ENCODE data around the gene MAP3K1.

The MAP3K1 gene

DNA sequence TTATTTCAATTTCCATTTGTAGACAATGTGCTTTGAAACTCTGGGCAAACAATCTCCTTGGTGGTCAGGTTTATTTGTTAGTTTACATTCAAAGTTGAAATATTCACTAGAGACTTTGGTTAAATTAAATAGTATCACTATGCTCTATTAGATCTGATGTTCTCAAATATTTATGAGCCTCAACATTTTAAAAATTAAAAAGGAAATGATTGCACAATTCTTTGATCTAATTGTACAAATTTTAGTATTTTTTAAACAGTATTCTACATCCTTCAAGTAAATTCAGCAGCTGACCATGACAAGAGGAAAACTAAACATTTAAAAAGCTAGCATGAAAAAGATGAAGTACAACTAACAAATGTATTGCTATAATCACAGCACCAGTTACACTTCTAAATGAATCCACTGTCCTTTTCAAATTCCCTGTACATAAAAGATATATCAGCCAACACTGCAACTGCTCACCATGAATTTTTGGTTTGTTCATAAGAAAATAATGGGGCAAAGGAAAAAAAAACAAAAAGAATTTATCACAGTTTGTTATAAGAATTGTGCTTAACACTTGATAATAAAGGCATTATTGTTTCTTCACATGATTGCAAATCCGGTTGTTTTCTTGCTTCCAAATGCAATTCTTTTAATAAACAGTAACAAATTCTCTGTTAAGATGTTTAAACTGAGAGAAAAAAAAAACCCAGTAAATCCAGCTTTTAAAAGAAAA, 104.8 kb downstream of the MAP3K1 start:
- no peaks in the 10 kb centered on the region for H3K79me2 ChIP-seq (ENCODE audit: insufficient read depth, low read length)
- H3K4me1 ChIP-seq (ENCODE audit: insufficient read depth, low read length, poor library complexity, severe bottlenecking): no peaks in the 10 kb centered on the region
- peaks cover 40% of the 10 kb centered on the region for H3K36me3 ChIP-seq (ENCODE audit: insufficient read depth, low read length)
- H3F3A ChIP-seq (ENCODE audit: low read depth): no peaks in the 10 kb centered on the region
- H3K9me3 ChIP-seq (ENCODE audit: insufficient read depth, low read depth, low read length): no peaks in the 10 kb centered on the region
- H3K4me3 ChIP-seq (ENCODE audit: low read length, poor library complexity, severe bottlenecking): no peak overlapping the region
- no peak overlapping the region for H3K9ac ChIP-seq (ENCODE audit: low read depth, low read length, poor library complexity, severe bottlenecking)
- TF ChIP-seq, protein P1, sequence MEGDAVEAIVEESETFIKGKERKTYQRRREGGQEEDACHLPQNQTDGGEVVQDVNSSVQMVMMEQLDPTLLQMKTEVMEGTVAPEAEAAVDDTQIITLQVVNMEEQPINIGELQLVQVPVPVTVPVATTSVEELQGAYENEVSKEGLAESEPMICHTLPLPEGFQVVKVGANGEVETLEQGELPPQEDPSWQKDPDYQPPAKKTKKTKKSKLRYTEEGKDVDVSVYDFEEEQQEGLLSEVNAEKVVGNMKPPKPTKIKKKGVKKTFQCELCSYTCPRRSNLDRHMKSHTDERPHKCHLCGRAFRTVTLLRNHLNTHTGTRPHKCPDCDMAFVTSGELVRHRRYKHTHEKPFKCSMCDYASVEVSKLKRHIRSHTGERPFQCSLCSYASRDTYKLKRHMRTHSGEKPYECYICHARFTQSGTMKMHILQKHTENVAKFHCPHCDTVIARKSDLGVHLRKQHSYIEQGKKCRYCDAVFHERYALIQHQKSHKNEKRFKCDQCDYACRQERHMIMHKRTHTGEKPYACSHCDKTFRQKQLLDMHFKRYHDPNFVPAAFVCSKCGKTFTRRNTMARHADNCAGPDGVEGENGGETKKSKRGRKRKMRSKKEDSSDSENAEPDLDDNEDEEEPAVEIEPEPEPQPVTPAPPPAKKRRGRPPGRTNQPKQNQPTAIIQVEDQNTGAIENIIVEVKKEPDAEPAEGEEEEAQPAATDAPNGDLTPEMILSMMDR (conservative IDR thresholded peaks at IDR 0.05; ENCODE audit: low read length): no peak
- TF ChIP-seq EZH2phosphoT487 (IDR thresholded peaks at IDR 0.05; ENCODE audit: borderline replicate concordance): no peak
- no peak overlapping the region for H2AFZ ChIP-seq (ENCODE audit: low read length)
- no peaks in the 10 kb centered on the region for H3K9me2 ChIP-seq (replicated peaks; ENCODE audit: low read depth, low read length)
- no peak overlapping the region for H3K4me2 ChIP-seq (ENCODE audit: low read depth, low read length, poor library complexity, severe bottlenecking)
- H3K27me3 ChIP-seq (ENCODE audit: insufficient read depth, low read length, poor library complexity, severe bottlenecking): no peaks in the 10 kb centered on the region
- no peaks in the 10 kb centered on the region for H4K20me1 ChIP-seq (ENCODE audit: insufficient read depth, low read length, poor library complexity, severe bottlenecking)

- H3K9me2 ChIP-seq (replicated peaks; ENCODE audit: low read depth, low read length): no peaks in the 10 kb centered on the region
- H3F3A ChIP-seq (ENCODE audit: low read depth): no peaks in the 10 kb centered on the region
- no peaks in the 10 kb centered on the region for H4K20me1 ChIP-seq (ENCODE audit: insufficient read depth, low read length, poor library complexity, severe bottlenecking)
- H3K9me3 ChIP-seq (ENCODE audit: insufficient read depth, low read depth, low read length): no peaks in the 10 kb centered on the region
- TF ChIP-seq, protein P1 (conservative IDR thresholded peaks at IDR 0.05; ENCODE audit: low read length): no peak
- no peak for TF ChIP-seq EZH2phosphoT487 (IDR thresholded peaks at IDR 0.05; ENCODE audit: borderline replicate concordance)
- H3K36me3 ChIP-seq (ENCODE audit: insufficient read depth, low read length): peaks cover 67% of the 10 kb centered on the region
- H3K4me1 ChIP-seq (ENCODE audit: insufficient read depth, low read length, poor library complexity, severe bottlenecking): no peaks in the 10 kb centered on the region
- no peak overlapping the region for H2AFZ ChIP-seq (ENCODE audit: low read length)
- H3K27me3 ChIP-seq (ENCODE audit: insufficient read depth, low read length, poor library complexity, severe bottlenecking): no peaks in the 10 kb centered on the region
- no peak overlapping the region for H3K9ac ChIP-seq (ENCODE audit: low read depth, low read length, poor library complexity, severe bottlenecking)
- no peaks in the 10 kb centered on the region for H3K79me2 ChIP-seq (ENCODE audit: insufficient read depth, low read length)
- H3K4me2 ChIP-seq (ENCODE audit: low read depth, low read length, poor library complexity, severe bottlenecking): no peak overlapping the region
- no peak overlapping the region for H3K4me3 ChIP-seq (ENCODE audit: low read length, poor library complexity, severe bottlenecking)
These were observed 107.6 kb downstream of the MAP3K1 start for GRCh38 chr5:56922922-56923321.

- H2AFZ ChIP-seq (ENCODE audit: low read length): no peak overlapping the region
- H3K4me1 ChIP-seq (ENCODE audit: insufficient read depth, low read length, poor library complexity, severe bottlenecking): no peaks in the 10 kb centered on the region
- H3K9me3 ChIP-seq (ENCODE audit: insufficient read depth, low read depth, low read length): no peaks in the 10 kb centered on the region
- no peaks in the 10 kb centered on the region for H3K27me3 ChIP-seq (ENCODE audit: insufficient read depth, low read length, poor library complexity, severe bottlenecking)
- H3K4me3 ChIP-seq (ENCODE audit: low read length, poor library complexity, severe bottlenecking): no peak overlapping the region
- TF ChIP-seq EZH2phosphoT487 (IDR thresholded peaks at IDR 0.05; ENCODE audit: borderline replicate concordance): no peak
- TF ChIP-seq, protein P1 (conservative IDR thresholded peaks at IDR 0.05; ENCODE audit: low read length): no peak
- no peak overlapping the region for H3K4me2 ChIP-seq (ENCODE audit: low read depth, low read length, poor library complexity, severe bottlenecking)
- H3K79me2 ChIP-seq (ENCODE audit: insufficient read depth, low read length): no peaks in the 10 kb centered on the region
- H3K9ac ChIP-seq (ENCODE audit: low read depth, low read length, poor library complexity, severe bottlenecking): no peak overlapping the region
- no peaks in the 10 kb centered on the region for H4K20me1 ChIP-seq (ENCODE audit: insufficient read depth, low read length, poor library complexity, severe bottlenecking)
- no peaks in the 10 kb centered on the region for H3K9me2 ChIP-seq (replicated peaks; ENCODE audit: low read depth, low read length)
- peaks cover 88% of the 10 kb centered on the region for H3K36me3 ChIP-seq (ENCODE audit: insufficient read depth, low read length)
- H3F3A ChIP-seq (ENCODE audit: low read depth): no peaks in the 10 kb centered on the region
These were observed 119.0 kb downstream of the MAP3K1 start for GRCh38 chr5:56934325-56934724.

Data from Loucy (cell line).